Stimulated activated naive B cell treated with anti-CD40 and anti-IgM and Interleukin-4, amounts not matched to agents 10 μg/mL and 1 μg/mL and 100 μg/mL, for 72 hours (primary cell): Measurements from ENCODE around the gene MTURN.

ENCODE experiments used
- ATAC-seq, 2 donors: fragments of 150-1000 bp; cut with Tn5 transposase; replicated peaks; 2 replicates each; pipeline ENCODE4 v1.10.0; 2021; ENCODE audit warnings: moderate library complexity in 1 of 2
- DNase-seq: peaks from one replicate; pipeline ENCODE4 v3.0.0; 2021
- H3K27ac Mint-ChIP-seq: one replicate; pipeline ENCODE4 v1.8.0; 2022; ENCODE audit warnings: mild to moderate bottlenecking, mixed read lengths
- H3K27me3 Mint-ChIP-seq, 2 donors: one replicate each; pipeline ENCODE4 v1.8.0; 2022; ENCODE audit warnings: mixed read lengths in 2 of 2
- H3K36me3 Mint-ChIP-seq, 2 donors: one replicate each; pipeline ENCODE4 v1.8.0; 2022; ENCODE audit warnings: mixed read lengths in 2 of 2, mild to moderate bottlenecking in 1 of 2
- H3K4me1 Mint-ChIP-seq, 2 donors: one replicate each; pipeline ENCODE4 v1.8.0; 2022; ENCODE audit warnings: mixed read lengths in 2 of 2, mild to moderate bottlenecking in 1 of 2
- H3K4me3 Mint-ChIP-seq, 2 donors: one replicate each; pipeline ENCODE4 v1.8.0; 2022; ENCODE audit warnings: mild to moderate bottlenecking in 2 of 2, mixed read lengths in 2 of 2, moderate library complexity in 1 of 2
- H3K9me3 Mint-ChIP-seq, 2 donors: one replicate each; pipeline ENCODE4 v1.8.0; 2022; ENCODE audit warnings: mixed read lengths in 2 of 2, mild to moderate bottlenecking in 1 of 2

The MTURN gene

GRCh38 chr7:30172451-30172850 is 37.7 kb downstream of the MTURN start:
- ATAC-seq (no peak), DNase-seq (no peak)
- Mint-ChIP-seq H3K36me3 (no peaks in the 10 kb centered on the region), H3K27ac (no peak overlapping the region), H3K9me3 (no peaks in the 10 kb centered on the region), H3K27me3 (no peaks in the 10 kb centered on the region), H3K4me1 (peaks cover 13 to 20% of the 10 kb centered on the region in 2 donors), H3K4me3 (no peak overlapping the region)

GRCh38 chr7:30173058-30173897 is 38.5 kb downstream of the MTURN start:
- no peaks in the 10 kb centered on the region for H3K36me3 Mint-ChIP-seq
- no peaks in the 10 kb centered on the region for H3K9me3 Mint-ChIP-seq
- ATAC-seq (no peak), DNase-seq (no peak)
- no peaks in the 10 kb centered on the region for H3K27me3 Mint-ChIP-seq
- H3K4me3 Mint-ChIP-seq, result no peak overlapping the region
- H3K27ac Mint-ChIP-seq, result no peak overlapping the region
- peaks cover 13 to 20% of the 10 kb centered on the region in 2 donors for H3K4me1 Mint-ChIP-seq

DNA sequence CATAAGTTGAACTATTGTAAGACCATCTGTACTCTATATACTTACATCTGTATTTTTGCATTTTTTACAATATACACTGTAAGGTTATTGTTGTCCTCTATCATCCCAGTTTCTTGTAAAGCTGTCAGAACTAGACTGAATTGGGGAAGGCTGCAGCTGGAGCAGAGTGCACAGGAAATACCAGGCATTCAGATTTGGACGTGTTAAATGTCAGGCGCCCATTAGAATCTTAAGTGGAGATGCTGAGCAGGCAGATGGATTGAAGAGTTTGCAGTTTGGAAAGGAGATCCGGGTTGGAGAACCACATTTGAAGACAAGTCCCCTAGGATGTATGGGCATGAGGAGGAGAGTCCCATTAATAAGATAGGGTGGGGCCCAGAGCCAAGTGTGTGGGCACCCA is 40.4 kb downstream of the MTURN start:
- ATAC-seq (no peak), DNase-seq (no peak)
- H3K4me1 Mint-ChIP-seq, result peaks cover 20 to 30% of the 10 kb centered on the region in 2 donors
- no peak overlapping the region for H3K4me3 Mint-ChIP-seq
- no peak overlapping the region for H3K27ac Mint-ChIP-seq
- H3K36me3 Mint-ChIP-seq, result no peaks in the 10 kb centered on the region
- H3K27me3 Mint-ChIP-seq, result no peaks in the 10 kb centered on the region
- H3K9me3 Mint-ChIP-seq, result no peaks in the 10 kb centered on the region

- H3K36me3 Mint-ChIP-seq, result no peaks in the 10 kb centered on the region
- no peak overlapping the region for H3K4me3 Mint-ChIP-seq
- peaks cover 20 to 30% of the 10 kb centered on the region in 2 donors for H3K4me1 Mint-ChIP-seq
- DNase-seq (no peak), ATAC-seq (no peak)
- no peaks in the 10 kb centered on the region for H3K27me3 Mint-ChIP-seq
- H3K27ac Mint-ChIP-seq, result no peak overlapping the region
- no peaks in the 10 kb centered on the region for H3K9me3 Mint-ChIP-seq
These were observed 40.9 kb downstream of the MTURN start for GRCh38 chr7:30175636-30176147.

DNA sequence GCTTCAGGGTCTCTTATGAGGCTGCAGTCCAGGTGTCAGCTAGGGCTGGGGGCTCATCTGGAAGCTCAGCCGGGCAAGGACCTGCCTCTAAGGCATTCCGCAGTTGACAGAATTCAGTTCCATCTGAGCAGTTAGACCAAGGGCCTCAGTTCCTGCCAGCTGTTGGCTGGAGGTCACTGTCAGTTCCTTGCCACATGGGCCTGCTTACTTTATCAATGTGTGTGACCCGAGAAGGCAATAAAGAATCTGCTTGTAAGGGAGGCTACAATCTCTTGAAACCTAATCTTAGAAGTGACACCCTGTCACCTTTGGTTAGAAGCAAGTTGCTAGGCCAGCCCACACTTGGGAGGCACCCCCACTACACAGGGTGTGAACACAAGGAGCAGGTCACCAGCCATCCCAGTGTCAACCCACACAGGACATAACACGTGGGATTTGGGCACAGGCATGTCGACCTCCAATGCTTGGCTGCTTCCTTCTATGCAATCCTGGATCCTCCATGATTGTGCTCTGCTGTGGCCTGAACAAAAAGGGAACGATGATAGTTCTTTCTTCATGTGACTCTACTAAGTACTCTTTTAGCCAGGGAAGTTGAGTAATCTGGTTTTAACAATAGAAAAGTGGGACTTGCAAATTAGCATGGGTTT is 41.8 kb downstream of the MTURN start:
- Mint-ChIP-seq H3K9me3 (no peaks in the 10 kb centered on the region), H3K27ac (peak overlapping the region; percentile 44)

DNA sequence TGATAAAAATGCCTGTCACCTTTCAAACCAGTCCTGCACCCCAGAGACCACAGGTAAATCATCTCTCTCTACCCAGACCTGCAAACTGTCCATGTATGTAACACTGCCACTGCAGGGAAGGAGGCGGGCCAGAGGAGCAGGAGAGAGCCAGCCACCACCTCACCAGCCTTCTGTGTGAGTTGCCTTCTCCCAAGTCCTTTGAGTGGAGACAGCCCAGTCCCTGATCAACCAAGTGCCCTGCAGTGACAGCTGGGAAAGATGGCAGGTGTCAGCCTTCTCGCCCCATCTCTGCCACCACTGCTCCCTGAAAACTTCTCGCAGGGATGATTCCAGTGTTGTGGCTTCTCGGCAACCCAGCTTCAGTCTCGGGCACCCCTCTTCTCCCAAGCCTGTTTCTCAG is 42.4 kb downstream of the MTURN start:
- Mint-ChIP-seq H3K27me3 (no peaks in the 10 kb centered on the region), H3K9me3 (no peaks in the 10 kb centered on the region), H3K27ac (no peak overlapping the region), H3K36me3 (no peaks in the 10 kb centered on the region), H3K4me3 (no peak overlapping the region), H3K4me1 (peaks cover 20 to 30% of the 10 kb centered on the region in 2 donors)
- ATAC-seq (no peak), DNase-seq (no peak)

More for the DNA sequence above, 41.8 kb downstream of the MTURN start:
- H3K4me3 Mint-ChIP-seq, result no peak overlapping the region
- peak; percentile 44 to 46 for ATAC-seq
- no peak for DNase-seq
- H3K36me3 Mint-ChIP-seq, result no peaks in the 10 kb centered on the region
- H3K4me1 Mint-ChIP-seq, result peaks cover 20 to 30% of the 10 kb centered on the region in 2 donors
- H3K27me3 Mint-ChIP-seq, result no peaks in the 10 kb centered on the region

DNA sequence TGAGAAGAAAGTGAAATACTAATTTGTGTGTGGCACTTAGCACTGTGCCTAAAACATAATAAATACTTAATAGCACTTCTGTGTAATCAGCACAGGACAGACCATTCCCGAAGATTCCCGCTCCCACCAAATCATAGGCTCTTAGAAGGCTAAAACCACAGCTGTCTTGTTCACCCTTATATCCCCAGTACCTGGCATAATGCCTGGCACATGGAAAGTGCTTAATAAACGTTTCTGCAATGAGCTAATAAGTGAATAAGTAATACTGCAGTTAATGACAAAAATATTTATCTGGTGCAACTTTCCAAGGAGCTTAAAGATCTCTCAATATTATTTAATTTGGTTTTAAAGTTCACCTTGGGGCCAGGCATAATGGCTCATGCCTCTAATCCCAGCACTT is 43.2 kb downstream of the MTURN start:
- peaks cover 0 to under 1% of the 10 kb centered on the region in 2 donors for H3K9me3 Mint-ChIP-seq
- no peaks in the 10 kb centered on the region for H3K36me3 Mint-ChIP-seq
- H3K4me1 Mint-ChIP-seq, result peaks cover 19 to 30% of the 10 kb centered on the region in 2 donors
- no peak for DNase-seq
- ATAC-seq, result no peak
- no peak overlapping the region for H3K4me3 Mint-ChIP-seq
- H3K27ac Mint-ChIP-seq, result no peak overlapping the region
- H3K27me3 Mint-ChIP-seq, result no peaks in the 10 kb centered on the region

- peak overlapping the region; percentile 91 for H3K27ac Mint-ChIP-seq
- peaks cover 19 to 30% of the 10 kb centered on the region in 2 donors for H3K4me1 Mint-ChIP-seq
- no peaks in the 10 kb centered on the region for H3K27me3 Mint-ChIP-seq
- H3K4me3 Mint-ChIP-seq, result peak overlapping the region; percentile 55 to 65
- no peak for DNase-seq
- ATAC-seq, result peak; percentile 91 to 94
- H3K9me3 Mint-ChIP-seq, result peaks cover 0 to 4% of the 10 kb centered on the region in 2 donors
- no peaks in the 10 kb centered on the region for H3K36me3 Mint-ChIP-seq
These were observed 44.1 kb downstream of the MTURN start for GRCh38 chr7:30178748-30179436.

- no peak for ATAC-seq
- Mint-ChIP-seq H3K4me1 (peaks cover 23 to 35% of the 10 kb centered on the region in 2 donors), H3K36me3 (no peaks in the 10 kb centered on the region), H3K27me3 (no peaks in the 10 kb centered on the region), H3K9me3 (peaks cover 1 to 4% of the 10 kb centered on the region in 2 donors), H3K4me3 (no peak overlapping the region), H3K27ac (no peak overlapping the region)
- no peak for DNase-seq
These were observed 45.9 kb downstream of the MTURN start for GRCh38 chr7:30180718-30181117.

GRCh38 chr7:30181211-30181610 is 46.4 kb downstream of the MTURN start:
- peaks cover 1 to 4% of the 10 kb centered on the region in 2 donors for H3K9me3 Mint-ChIP-seq
- DNase-seq (no peak), ATAC-seq (no peak)
- H3K27ac Mint-ChIP-seq, result no peak overlapping the region
- H3K36me3 Mint-ChIP-seq, result no peaks in the 10 kb centered on the region
- H3K27me3 Mint-ChIP-seq, result no peaks in the 10 kb centered on the region
- no peak overlapping the region for H3K4me3 Mint-ChIP-seq
- H3K4me1 Mint-ChIP-seq, result peaks cover 21 to 30% of the 10 kb centered on the region in 2 donors

- peaks cover 4 to 8% of the 10 kb centered on the region in 2 donors for H3K9me3 Mint-ChIP-seq
- DNase-seq, result no peak
- H3K27ac Mint-ChIP-seq, result no peak overlapping the region
- no peak overlapping the region for H3K4me3 Mint-ChIP-seq
- no peaks in the 10 kb centered on the region for H3K27me3 Mint-ChIP-seq
- peaks cover 0 to 5% of the 10 kb centered on the region in 2 donors for H3K36me3 Mint-ChIP-seq
- no peak for ATAC-seq
- peaks cover 13 to 22% of the 10 kb centered on the region in 2 donors for H3K4me1 Mint-ChIP-seq
These were observed 47.1 kb downstream of the MTURN start for GRCh38 chr7:30181736-30182522.

DNA sequence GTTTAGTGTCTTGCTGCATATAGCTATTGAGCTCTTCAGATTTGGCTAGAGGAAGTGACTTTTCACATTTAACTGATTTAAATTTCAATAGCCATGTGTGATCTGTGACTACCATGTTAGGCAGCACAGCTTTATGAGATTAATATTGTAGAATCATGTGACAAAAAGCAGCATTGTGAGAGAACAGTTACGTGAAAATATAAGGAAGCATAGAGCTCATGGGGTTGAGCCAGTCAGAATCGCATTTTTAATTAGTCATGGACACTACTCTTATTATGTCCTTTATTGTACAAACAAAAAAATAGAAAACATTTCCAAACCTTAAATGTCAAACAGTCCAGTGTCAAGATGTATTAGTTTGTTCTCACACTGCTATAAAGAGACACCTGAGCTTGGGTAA is 48.0 kb downstream of the MTURN start:
- ATAC-seq (no peak), DNase-seq (no peak)
- H3K9me3 Mint-ChIP-seq, result peaks cover 10 to 16% of the 10 kb centered on the region in 2 donors
- H3K4me1 Mint-ChIP-seq, result peaks cover 13 to 18% of the 10 kb centered on the region in 2 donors
- H3K27me3 Mint-ChIP-seq, result no peaks in the 10 kb centered on the region
- no peak overlapping the region for H3K27ac Mint-ChIP-seq
- peaks cover 1 to 12% of the 10 kb centered on the region in 2 donors for H3K36me3 Mint-ChIP-seq
- no peak overlapping the region for H3K4me3 Mint-ChIP-seq

- DNase-seq, result no peak
- ATAC-seq, result no peak
- peaks cover 14 to 16% of the 10 kb centered on the region in 2 donors for H3K4me1 Mint-ChIP-seq
- peaks cover 6 to 18% of the 10 kb centered on the region in 2 donors for H3K36me3 Mint-ChIP-seq
- peaks cover 15 to 21% of the 10 kb centered on the region in 2 donors for H3K9me3 Mint-ChIP-seq
- no peak overlapping the region for H3K27ac Mint-ChIP-seq
- no peak overlapping the region for H3K4me3 Mint-ChIP-seq
- H3K27me3 Mint-ChIP-seq, result no peaks in the 10 kb centered on the region
These were observed 49.1 kb downstream of the MTURN start for GRCh38 chr7:30183749-30184369.
